ENCODE measurements around the gene NCAPH2.

The NCAPH2 gene

DNA sequence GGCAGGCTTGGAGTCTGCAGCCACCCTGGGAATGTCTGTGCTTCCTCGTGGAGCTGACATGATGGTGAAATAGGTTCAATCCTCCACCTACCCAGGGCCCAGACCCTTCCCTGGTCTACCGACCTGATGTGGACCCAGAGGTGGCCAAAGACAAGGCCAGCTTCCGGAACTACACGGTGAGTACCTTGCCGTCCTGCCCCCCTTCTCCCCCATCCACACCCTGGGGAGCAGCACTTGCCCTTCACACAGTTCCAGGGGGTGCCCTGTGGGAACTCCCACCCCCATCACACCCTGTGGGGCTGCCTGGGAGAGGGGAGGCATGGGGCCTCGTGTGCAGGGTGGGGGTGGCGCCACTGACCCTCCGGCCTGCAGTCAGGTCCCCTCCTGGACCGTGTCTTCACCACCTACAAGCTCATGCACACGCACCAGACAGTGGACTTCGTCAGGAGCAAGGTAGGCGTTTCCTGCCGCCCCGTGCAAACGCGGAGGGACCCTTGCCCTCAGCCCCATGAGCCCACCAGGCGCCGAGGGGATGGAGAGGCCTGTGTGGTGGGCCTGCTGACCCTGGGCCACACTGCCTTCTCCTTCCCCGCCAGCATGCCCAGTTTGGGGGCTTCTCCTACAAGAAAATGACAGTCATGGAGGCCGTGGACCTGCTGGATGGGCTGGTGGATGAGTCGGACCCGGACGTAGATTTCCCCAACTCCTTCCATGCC is 20.6 kb upstream of the NCAPH2 start:
- DNase-seq: no peak
- intact Hi-C loops (cut with DNase I): no loop called here

GRCh38 chr22:50488006-50488677 is 19.9 kb upstream of the NCAPH2 start:
- no peak for DNase-seq
- intact Hi-C loops (cut with DNase I): no loop called here

DNA sequence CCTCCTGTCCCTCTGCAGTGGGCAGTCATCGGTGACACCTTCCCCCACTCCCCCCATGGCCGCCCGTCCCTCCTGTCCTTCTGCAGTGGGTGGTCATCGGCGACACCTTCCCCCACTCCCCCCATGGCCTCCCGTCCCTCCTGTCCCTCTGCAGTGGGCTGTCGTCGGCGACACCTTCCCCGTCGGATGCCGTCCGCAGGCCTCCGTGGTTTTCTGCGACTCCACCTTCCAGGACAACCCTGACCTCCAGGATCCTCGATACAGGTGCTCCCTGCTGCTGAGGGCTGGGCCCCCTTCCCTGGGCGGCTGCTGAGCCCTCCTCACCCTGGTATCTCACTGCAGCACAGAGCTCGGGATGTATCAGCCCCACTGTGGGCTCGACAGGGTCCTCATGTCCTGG is 19.1 kb upstream of the NCAPH2 start:
- DNase-seq: no peak
- intact Hi-C loops (cut with DNase I): no loop called here

DNA sequence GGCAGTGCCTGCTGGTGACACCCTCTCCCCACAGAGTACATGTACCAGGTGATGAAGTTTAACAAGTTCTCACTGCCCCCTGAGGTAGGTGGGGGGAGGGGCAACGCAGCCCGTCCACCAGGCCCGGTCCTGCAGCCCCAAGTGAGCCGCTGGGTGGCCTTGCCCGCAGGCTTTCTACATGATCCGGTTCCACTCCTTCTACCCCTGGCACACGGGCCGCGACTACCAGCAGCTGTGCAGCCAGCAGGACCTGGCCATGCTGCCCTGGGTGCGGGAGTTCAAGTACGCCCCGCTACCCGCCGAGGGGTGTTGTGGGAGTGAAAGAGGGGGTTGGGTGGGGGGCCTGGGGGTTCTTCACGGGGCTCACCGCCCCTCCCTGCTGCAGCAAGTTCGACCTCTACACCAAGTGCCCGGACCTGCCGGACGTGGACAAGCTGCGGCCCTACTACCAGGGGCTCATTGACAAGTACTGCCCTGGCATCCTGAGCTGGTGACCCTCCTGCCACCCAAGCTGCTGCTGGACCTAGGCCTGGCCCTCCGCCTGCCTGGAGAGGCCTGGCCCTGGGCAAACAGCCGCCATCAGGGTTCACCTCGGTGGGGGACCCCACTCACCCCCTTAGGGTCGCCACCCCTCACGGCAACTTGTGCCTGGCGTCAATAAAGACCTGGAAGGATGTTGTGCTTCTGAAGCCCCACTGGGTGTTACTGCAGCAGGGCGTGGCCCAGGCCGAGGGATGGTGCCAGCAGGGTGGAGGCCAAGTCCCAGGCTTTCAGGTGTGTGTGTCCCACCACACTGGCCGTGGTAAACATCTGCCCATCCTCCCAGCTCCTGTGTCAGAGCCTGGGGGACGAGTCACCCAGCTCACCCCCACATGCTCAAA is 18.4 kb upstream of the NCAPH2 start:
- intact Hi-C loops (cut with DNase I): no loop called here
- no peak for DNase-seq

GRCh38 chr22:50490531-50491308 is 17.3 kb upstream of the NCAPH2 start:
- intact Hi-C loops (cut with DNase I): no loop called here
- no peak for DNase-seq

GRCh38 chr22:50497093-50497492 is 10.9 kb upstream of the NCAPH2 start:
- DNase-seq: no peak
- intact Hi-C loops (cut with DNase I): no loop called here

GRCh38 chr22:50498322-50498890 is 9.6 kb upstream of the NCAPH2 start:
- intact Hi-C loops (cut with DNase I): no loop called here

GRCh38 chr22:50500452-50500851 is 7.6 kb upstream of the NCAPH2 start:
- DNase-seq: no peak
- intact Hi-C loops (cut with DNase I): loop anchor here (10.0 kb wide), 1 partner anchor 256 kb away; the partner anchor contains the start of gene TUBGCP6

More at GRCh38 chr22:50498322-50498890, 9.6 kb upstream of the NCAPH2 start:
- DNase-seq: peak; percentile 46 to 88 (median 72)

- intact Hi-C loops (cut with DNase I): loop anchor here (10.0 kb wide), 1 partner anchor 257 kb away; the partner anchor contains the start of gene TUBGCP6
- no peak for DNase-seq
These were observed 5.9 kb upstream of the NCAPH2 start for GRCh38 chr22:50502096-50502495.

- intact Hi-C loops (cut with DNase I): loop anchor here (10.0 kb wide), 1 partner anchor 258 kb away; the partner anchor contains the start of gene TUBGCP6
- DNase-seq: no peak
These were observed 5.2 kb upstream of the NCAPH2 start for GRCh38 chr22:50502628-50503474.

DNA sequence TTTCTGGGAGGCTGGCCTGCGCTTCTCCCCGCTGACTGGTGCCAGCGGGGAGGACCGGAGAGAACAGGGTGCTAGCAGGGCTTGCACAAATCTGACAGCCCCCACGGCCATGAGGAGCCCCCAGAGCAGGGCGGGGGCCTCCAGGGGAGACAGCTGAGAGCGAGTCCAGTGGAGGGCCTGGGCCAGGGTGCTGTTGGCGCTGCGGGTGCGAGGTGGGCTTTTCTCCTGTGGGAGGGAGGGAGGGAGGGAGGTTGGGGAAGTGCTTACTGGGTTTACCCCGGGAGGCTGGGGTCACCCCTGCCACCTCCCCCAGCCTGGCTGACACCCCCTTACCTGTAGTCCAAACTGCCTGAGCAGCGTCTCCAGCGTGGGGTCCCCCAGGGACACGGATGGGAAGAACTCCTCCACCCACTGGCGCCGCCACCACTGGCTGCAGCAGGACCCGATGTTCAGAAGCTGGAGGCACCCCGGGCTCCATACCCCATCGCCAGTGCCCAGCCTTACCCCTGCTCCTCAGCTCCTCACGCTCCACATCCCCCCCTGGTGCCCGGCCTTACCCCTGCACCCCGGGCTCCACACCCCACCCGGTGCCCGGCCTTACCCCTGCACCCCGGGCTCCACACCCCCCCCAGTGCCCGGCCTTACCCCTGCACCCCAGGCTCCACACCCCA is 4.4 kb upstream of the NCAPH2 start:
- DNase-seq: no peak
- intact Hi-C loops (cut with DNase I): loop anchor here (10.0 kb wide), 1 partner anchor 259 kb away; the partner anchor contains the start of gene TUBGCP6

- DNase-seq: no peak
- intact Hi-C loops (cut with DNase I): loop anchor here (10.0 kb wide), 1 partner anchor 260 kb away; the partner anchor contains the start of gene TUBGCP6
These were observed 3.4 kb upstream of the NCAPH2 start for GRCh38 chr22:50504369-50505211.

DNA sequence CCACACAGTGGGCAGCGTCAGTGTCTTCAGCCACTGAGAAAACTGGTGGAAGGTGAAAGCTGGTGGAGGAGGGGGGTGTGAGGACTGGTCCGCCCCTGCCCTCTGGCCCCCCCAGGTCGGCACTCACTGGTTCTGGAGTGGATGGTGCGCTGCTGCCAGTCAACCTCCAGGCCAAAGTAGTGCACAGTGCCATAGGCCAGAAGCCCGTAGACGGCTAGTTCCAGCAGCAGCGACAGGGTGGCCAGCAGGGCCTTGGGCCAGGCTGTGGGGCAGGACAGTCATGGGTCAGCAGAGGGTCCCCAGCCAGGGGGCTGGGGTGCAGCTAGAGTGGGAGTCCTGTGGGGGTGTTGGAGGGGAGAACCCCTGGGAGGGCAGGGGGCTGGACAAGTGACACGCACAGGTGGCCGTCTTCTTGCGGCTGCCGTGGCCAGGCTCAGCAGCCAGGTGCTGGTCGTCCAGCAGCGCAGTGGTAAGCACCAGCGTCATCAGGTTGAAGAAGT is 2.7 kb upstream of the NCAPH2 start:
- DNase-seq: no peak
- intact Hi-C loops (cut with DNase I): loop anchor here (10.0 kb wide), 1 partner anchor 261 kb away; the partner anchor contains the start of gene TUBGCP6

DNA sequence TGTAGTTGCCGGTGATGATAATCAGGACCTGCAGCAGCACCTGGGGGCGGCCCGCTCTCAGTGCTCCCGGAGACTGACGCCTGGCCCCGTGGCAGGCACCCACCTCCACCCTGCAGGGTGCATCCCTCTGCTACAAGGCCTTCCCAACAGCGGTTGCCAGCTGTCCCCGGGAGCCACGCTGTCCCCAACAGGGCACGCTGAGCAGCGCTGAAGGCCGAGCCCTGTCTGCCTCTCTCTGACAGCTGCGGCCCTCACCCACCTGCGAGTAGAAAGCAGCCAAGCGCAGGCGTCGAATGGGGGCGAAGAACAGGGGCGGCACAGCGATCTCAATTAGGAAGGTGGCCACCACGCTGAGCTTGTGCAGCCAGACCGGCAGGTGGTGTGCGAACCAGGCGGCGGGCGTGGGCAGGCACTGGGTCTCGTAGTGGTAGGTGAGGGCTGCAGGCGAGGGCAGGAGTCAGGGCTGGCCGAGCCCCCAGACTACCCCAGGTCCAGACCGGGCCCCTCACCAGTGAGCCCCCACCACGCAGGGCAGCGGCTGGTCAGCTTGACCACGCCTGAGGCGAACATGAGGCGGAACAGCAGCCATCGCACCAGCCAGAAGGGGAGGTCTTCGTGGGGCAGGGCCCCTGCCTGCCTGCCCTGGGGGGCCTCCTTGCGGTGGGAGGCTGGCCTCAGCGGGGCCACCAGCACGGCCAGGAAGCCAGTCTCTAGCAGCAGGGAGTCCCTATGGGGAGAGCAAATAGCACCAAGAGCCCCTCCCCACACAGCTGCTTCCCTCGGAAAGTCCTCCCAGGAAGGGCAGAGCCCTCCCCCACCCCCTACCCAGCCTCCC is 2.0 kb upstream of the NCAPH2 start:
- intact Hi-C loops (cut with DNase I): loop anchor here (2.0 to 10.0 kb wide), 2 partner anchors 31 to 261 kb away; partner anchors contain the start of genes SBF1 and TUBGCP6
- DNase-seq: peak in 18 of 42 donors; percentile 18 to 70 (median 46)
